NCI-H1092 treated with DMSO at 0.1 percent for 48 hours (cell line): ENCODE results near the gene RNF4.
A peak's percentile ranks its signal among the peaks of the same experiment; 100 is the strongest.
"Not testable (repeated sequence)": the region's sequence is repeated elsewhere in the genome, so short reads cannot be mapped to it uniquely, and the experiment has no call there.

Source experiments
- DNase-seq: peaks from one replicate; lab custom pipeline; 2025; lab: John Stamatoyannopoulos, UW

Gene RNF4

DNA sequence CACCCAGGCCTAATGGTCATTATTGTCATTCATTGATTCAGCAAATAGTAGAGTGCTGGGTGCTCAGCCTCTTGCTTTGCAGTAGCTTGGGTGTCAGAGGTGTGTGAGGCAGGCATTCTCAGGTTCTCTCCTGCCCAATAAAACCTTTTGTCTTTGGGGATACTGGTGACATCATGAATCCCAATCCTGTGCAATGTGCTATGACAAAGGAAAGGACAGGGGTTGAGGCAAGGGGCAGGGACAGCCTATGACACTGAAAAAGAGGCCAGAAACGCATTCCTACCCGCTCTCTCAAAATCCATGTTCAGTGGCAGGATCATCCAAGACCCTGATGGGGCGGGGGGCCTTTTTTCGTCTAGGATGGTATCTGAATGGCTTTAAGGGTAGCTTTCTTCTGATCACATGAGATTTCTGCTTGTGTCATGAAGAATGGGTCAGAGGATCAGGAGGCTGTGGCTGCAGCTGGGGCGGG, 66.0 kb downstream of the RNF4 start:
- DNase-seq, result no peak

DNA sequence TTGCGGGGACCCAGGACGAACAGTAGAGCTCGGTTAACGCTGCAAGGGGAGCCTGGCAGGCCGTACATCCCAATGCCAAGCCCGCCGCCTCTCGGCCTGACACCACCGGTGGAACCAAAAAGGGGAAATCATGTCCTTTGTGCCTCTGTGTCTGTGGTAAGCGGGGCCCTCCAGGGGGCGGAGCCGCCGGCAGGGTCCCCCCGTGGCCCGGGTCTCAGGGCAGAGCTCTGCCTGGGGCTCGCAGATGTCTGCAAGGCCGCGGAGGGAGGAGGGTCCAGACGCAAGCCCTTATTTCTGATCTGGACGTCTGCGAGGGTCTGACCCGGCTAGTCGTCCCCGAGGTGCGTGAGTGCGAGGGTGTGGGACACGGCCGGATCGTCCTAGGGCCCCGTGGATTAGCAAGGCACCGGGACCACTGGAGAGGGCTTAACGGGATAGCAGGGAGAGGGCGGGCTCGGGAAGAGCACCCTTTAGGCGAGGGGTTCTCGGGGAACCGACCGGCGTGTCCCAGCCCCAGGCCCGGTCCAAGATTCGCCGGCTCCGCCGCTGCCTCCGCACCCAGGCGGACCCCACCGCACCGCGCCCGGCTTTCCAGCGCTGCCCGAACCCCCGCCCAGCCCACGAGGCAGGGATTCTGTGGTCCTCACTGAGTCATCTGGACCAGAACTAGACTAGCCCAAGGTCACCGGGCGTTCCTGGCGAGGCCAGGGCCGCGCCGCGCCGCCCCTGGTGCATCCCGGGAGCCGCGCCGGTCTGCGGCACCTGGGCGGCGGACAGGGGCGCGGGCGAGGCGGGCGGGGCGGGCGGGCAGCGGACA, 66.7 kb downstream of the RNF4 start:
- peak; percentile 16 for DNase-seq

DNA sequence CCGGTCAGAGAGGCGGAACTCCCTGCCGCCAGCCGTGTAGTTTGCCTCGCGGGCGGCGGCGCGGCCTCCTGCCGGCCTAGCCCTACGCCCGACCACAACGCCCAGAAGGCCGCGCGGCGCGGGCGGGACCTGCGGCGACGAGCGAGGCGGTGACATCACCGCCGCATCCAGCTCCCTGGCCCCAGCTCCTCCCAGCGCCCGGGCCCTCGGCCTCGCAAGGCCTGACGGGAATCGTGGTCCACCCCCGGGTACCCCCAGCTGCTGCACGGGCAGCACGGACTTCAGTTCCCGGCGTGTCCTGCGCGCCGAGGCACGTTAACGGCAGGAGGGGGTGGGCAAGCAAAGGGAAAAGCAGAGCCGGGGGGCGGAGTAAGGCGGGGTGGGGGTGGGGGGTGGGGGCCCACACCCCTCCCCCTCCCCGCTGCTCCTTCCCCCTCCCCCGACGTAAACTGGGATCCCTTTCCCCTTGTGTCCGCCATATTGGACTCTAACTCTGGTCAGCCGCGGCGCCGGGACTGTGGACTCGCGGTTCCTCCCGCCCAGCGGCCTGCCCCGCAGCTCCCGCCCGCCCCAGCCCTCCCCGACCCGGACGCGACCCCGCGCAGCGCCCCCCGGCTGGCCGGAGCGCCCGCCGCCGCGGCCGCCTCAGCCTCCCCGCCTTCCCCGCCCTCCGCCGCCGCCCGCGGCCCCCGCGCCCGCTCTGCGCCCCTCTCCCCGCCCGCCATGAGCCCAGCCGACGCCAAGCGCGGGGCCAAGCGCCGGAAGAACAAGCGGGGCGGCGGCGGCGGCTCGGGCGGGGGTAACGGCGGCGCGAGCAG, 67.5 kb downstream of the RNF4 start, which contains the start of gene FAM193A:
Gene FAM193A, plus strand, starts transcription at position 455 of the 818 bp plus-strand sequence. Its CDS starts 269 bp downstream, at position 724.
- DNase-seq, result peak; percentile 97

DNA sequence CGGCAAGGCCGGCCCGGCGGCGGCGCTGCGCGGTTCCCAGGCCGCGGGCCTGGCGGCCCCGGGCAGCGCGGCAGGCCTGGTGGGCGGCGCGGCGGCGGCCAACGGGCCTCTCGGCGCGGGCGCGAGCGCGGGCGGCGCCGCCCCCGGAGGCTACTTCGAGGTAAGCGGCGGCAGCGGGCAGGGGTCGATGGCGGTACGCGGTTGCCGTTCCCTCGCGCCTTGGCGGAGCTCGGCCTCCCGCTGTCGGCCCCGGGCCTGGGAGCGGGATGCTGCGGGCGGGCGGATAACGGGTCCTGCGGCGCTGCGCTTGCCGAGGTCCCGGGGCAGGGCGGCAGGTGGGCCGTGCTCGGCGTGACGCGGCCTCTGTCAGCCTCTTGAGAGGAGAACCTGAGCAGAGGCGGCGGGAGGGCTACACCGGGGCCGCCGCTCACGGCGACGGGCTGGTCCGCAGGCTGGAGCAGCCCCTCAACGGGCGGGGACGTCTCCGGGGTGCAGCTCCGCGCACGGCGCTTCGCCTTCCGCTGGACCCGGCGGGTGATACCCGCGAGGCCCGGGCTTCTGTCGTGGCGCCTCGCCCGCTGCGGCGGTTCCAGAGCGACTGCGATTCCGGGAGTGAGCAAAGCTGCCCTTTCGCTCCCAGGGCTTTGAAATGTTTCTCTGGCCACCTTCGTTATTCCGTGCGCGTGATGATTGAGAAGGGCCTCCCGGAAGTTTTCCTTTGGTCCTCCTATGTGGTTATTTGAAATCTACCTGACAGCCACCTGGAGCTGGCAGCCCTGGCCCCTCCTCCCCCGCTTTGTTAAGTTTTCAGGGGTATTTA, 68.3 kb downstream of the RNF4 start:
- peak; percentile 51 for DNase-seq

DNA sequence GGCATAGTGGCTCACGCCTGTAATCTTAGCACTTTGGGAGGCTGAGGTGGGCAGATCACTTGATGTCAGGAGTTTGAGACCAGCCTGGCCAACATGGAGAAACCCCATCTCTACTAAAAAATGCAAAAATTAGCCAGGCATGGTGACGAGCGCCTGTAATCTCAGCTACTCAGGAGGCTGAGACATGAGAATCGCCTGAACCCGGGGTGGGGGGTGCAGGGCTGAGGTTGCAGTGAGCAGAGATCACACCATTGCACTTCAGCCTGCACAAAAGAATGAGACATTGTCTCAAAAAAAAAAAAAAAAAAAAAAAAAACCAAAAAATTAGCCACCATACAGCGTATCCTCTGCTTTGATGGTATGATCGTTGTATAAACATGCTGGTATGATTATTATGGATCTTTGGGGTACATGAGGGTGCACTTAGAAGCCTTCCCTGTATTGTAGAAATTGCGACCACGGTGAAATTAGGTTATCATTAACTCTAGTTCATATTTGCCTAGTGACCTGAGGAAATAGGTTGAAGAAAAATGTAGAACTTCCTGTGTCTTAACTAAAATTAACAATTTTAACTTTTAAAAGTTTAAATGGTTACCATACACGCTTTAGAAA, 74.8 kb downstream of the RNF4 start:
- not testable (repeated sequence) for DNase-seq

DNA sequence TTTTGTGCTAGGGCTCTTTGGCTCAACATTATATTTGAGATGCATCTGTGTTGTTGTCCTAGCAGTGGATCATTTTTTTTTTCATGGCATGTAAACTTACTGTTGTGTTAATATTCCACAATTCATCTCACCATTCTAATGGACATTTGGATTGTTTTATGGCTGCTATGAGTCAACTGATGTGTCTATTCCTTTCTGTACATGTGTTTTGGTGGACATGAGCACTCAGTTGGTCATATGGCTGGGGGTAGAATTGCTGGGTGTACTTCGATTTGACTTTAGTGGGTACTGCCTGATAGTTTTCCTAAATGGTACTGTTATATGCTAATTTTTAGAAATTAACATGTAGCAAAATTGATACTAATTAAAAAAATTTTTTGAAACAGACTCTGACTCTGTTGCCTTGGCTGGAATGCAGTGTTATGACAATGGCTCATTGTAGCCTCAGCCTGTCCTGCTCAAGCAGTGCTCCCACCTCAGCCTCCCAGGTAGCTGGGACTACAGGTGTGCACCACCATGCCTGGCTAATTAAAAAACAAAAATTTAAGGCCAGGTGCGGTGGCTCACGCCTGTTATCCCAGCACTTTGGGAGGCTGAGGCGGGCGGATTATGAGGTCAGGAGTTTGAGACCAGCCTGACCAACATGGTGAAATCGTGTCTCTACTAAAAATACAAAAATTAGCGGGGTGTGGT, 76.6 kb downstream of the RNF4 start:
- DNase-seq, result no peak

DNA sequence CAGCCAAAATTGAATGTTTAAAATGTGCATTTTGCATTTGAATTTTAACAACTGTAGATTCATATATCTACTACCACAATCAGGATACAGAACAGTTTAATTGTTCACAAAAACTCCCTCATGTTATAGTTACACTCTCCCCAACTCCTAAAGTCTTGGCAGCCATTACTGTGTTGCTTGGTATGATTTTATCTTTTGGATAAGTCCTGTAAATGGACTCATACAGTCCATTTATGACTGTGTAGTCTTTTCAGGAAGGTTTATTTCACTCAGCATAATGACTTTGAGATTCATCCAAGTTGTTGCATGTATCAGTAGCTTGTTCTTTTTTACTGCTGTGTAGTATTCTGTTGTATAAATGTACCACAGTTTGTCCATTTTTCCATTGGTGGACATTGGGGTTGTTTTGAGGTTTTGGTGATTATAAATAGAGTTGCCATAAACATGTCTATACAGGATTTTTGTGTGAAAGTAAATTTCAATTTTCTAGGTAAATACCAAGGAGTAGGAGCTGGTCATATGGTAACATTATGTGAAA, 77.4 kb downstream of the RNF4 start:
- no peak for DNase-seq

DNA sequence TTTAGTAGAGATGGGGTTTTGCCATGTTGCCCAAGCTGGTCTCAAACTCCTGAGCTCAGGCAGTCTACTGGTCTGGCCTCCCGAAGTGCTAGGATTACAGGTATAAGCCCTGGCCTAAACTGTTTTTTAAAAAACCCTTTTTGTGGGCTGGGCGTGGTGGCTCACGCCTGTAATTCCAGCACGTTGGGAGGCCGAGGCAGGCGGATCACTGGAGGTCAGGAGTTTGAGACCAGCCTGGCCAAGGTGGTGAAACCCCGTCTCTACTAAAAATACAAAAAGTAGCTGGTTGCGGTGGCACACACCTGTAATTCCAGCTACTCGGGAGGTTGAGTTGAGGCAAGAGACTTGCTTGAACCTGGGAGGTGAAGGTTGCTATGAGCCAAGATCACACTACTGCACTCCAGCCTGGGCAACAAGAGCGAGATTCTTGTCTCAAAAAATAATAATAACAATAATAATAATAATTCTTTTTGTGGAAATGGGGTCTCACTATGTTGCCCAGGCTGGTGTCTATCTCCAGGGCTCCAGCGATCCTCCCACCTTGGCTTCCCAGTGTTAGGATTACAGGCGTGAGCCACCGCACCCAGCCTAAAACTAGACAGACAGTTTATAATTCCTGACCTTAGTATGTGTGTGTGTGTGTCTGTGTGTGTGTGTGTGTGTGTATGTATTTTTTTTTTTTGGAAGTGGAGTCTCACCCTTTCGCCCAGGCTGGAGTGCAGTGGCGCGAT, 78.2 kb downstream of the RNF4 start:
- DNase-seq, result not testable (repeated sequence)

DNA sequence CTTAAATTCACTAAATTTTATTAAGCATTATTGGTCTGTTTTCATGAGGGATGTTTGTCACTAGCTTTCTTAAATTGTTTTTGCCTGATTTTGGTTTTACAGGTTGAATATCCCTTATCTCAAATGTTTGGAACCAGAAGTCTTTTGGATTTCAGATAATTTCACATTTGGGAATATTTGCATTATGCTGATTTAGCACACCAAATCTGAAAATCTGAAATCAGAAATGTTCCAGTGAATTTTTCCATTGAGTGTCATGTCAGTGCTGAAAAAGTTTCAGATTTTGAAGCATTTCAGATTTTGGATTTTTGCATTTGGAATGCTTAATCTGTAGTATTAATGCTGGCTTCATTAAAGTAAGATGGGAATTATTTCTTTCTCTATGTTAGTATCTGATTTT, 82.2 kb downstream of the RNF4 start:
- no peak for DNase-seq

DNA sequence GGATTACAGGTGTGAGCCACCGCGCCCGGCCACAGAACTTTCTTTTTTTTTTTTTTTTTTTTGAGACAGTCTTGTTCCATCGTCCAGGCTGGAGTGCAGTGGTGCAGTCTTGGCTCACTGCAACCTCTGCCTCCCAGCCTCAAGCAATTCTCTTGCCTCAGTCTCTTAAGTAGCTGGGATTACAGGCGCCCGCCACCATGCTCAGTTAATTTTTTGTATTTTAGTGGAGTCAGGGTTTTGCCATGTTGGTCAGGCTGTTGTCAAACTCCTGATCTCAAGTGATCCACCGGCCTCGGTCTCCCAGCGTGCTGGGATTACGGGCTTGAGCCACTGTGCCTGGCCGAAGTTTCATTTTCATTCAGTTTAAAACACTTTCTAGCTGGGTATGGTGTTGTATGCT, 83.9 kb downstream of the RNF4 start:
- no peak for DNase-seq

DNA sequence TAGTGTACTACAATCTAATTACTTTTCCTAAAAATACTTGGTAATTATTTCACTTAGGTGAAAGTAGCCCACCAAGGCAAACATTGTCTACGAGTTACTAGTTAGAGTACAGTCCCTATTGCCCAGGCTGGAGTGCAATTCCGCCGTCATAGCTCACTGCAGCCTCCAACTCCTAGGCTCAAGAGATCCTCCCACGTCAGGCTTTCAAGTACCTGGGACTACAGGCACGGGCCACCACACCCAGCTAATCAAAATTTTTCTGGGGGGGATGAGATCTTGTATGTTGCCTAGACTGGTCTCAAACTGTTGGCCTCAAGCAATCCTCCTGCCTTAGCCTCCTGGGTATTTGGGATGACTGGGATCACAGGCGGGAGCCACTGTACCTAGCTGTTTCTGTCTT, 89.4 kb downstream of the RNF4 start:
- no peak for DNase-seq

DNA sequence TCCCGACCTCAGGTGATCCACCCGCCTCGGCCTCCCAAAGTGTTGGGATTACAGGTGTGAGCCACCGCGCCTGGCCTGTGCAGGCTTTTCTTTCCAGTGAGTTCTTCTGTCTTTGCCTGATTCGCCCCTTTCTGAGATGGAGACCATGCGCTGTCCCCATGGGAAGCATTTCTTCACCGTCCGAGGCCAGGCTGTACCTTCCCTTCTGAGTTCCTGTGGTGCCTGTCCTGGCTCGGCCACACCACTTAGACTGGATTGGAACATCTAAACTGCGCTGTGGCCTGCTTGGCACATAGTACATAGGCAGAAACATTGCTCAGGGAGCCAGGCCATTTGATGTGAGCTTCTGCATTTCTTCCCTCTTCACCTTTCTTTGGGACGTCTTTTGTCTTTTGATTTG, 91.3 kb downstream of the RNF4 start:
- no peak for DNase-seq
